Measurements from ENCODE around the gene TEAD3. TPM values are rescaled to one million over a fixed set of nuclear protein-coding genes. Genes with fewer than 3 reads are reported as not detected.

Gene TEAD3
- total RNA-seq, 1 donor from 2014 or later, result 19.8 TPM

DNA sequence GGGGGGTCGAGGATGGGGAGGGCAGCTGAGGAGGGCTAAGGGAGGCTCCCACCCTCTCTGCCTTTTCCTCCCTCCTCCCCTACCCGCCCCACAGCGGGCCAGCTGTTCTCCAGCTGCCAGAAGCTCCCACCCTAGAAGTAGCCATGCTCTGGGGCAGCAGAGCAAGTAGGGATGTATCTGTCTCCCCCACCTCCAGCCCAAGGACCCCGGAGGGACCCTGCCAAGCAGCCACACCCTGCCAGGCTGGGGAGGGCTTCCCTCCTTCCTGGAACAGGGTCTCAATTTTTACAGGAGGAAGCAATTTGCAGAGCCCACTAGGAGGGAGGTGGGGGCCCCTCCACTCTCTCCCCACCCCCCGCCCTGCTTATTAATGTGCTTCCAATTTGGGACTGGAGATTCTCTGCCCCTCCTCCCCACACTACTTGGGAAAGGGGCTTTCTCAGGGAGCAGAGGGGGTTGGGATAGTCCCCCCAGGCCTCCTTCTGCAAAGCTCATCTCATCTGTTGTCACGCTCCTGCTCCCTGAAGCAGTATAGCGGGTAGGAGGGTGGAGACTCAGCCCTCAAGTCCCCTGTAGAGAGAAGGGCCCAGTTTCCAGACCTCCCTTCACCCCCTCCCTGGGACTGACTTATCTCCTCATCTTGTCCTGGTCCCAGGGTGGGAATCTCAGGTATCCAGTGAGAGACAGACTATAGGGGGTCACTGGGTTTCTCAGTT, 4.5 kb downstream of the TEAD3 start:
- DNase-seq (ENCODE audit: low spot score in 2 of 2), result no peak
- intact Hi-C loops (cut with DNase I), result no loop called here
- Histone ChIP-seq H3K36me3 (no peaks in the 10 kb centered on the region), H3K4me1 (peaks cover 32 to 65% of the 10 kb centered on the region in 2 donors), H3K27ac (peak overlapping the region; percentile 95 to 100), H3K4me3 (peak overlapping the region in 1 of 2 donors; percentile 55), H3K9me3 (no peaks in the 10 kb centered on the region), H3K27me3 (no peaks in the 10 kb centered on the region)
- TF ChIP-seq, protein P1, sequence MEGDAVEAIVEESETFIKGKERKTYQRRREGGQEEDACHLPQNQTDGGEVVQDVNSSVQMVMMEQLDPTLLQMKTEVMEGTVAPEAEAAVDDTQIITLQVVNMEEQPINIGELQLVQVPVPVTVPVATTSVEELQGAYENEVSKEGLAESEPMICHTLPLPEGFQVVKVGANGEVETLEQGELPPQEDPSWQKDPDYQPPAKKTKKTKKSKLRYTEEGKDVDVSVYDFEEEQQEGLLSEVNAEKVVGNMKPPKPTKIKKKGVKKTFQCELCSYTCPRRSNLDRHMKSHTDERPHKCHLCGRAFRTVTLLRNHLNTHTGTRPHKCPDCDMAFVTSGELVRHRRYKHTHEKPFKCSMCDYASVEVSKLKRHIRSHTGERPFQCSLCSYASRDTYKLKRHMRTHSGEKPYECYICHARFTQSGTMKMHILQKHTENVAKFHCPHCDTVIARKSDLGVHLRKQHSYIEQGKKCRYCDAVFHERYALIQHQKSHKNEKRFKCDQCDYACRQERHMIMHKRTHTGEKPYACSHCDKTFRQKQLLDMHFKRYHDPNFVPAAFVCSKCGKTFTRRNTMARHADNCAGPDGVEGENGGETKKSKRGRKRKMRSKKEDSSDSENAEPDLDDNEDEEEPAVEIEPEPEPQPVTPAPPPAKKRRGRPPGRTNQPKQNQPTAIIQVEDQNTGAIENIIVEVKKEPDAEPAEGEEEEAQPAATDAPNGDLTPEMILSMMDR (IDR thresholded peaks at IDR 0.05), result no peak

- Histone ChIP-seq H3K36me3 (no peaks in the 10 kb centered on the region), H3K27ac (peak overlapping the region; percentile 95 to 100), H3K27me3 (no peaks in the 10 kb centered on the region), H3K4me1 (peaks cover 35 to 69% of the 10 kb centered on the region in 2 donors), H3K9me3 (no peaks in the 10 kb centered on the region), H3K4me3 (peak overlapping the region in 1 of 2 donors; percentile 55)
- intact Hi-C loops (cut with DNase I), result no loop called here
- TF ChIP-seq, protein P1 (IDR thresholded peaks at IDR 0.05), result no peak
- no peak for DNase-seq (ENCODE audit: low spot score in 2 of 2)
Observed at GRCh38 chr6:35491558-35492257, 5.2 kb downstream of the TEAD3 start.

DNA sequence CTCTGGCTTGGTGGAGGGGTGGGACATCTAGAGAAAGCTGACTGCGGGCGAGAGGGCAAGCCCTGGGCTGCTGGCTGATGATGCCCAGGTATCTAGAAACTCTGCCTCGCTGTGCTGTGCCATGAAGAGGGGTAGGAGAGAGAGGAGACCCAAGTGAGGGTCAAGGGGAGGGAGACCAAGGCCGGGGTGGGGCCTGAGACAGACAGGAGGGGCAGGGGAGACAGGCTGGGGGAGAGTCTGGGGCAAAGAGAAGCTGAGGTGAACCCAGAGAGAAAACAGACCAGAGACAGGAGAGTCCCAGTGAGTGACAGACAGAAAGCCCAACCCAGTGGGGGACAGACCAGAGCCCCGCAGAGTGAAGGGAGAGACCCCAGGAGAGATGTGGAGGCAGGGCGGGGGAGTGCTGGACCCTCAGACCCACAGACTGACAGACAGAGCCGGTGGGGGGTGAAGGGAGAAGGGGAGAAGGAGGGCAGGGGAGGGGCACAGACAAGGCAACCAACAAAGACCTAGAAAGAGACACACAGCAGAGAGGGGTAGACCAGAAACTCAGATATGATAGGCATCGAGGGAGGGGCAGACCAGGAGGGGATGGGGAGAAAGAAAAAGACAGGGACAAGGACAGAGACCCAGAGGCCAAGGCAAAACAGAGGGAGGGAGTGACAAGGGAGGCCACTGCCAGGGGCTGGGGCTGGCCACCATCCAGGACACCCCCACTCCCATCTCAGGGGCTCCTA, 5.9 kb downstream of the TEAD3 start:
- no peak for DNase-seq (ENCODE audit: low spot score in 2 of 2)
- Histone ChIP-seq H3K4me1 (peaks cover 42 to 76% of the 10 kb centered on the region in 2 donors), H3K9me3 (no peaks in the 10 kb centered on the region), H3K27me3 (no peaks in the 10 kb centered on the region), H3K36me3 (no peaks in the 10 kb centered on the region), H3K27ac (peak overlapping the region; percentile 95 to 100), H3K4me3 (peak overlapping the region; percentile 34 to 55)
- TF ChIP-seq, protein P1 (IDR thresholded peaks at IDR 0.05), result no peak
- intact Hi-C loops (cut with DNase I), result no loop called here

DNA sequence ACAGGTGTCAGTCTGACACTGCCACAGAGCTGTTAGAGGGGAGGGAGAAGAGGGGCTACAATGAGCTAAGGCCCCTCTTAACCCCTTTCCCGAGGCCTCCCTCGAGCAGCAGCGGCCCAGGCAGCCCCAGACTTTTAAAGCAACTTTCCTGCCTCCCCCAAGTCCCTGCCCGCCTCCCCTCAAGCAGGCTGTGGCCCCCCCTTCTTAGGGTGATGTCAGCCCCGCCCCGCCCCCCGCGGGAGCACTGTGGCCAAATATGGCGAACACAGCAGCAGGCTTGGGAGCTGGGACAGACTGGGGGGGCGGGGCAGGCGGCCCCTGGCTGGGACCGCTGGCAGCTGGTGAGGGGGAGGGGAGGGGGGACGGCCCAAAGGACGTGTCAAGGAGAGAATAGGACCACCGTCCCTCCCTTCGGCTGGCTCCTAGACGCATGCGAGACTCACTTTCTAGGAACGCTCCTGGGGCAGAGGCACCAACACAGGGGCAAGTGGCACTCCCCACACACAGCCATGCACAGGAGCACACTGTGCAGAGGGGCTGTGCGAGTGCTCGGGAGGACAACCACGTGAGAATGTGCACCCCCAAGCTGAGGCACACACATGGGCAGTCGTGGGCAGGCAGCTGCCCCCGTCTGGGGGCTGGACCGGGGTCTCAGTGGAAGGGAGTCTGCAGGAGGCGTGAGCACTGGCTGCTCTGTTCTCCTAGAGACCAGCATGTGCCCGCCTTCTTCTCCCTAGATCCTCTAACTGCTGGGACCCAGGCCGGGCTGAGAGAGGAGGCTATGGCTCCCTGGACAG, 6.7 kb downstream of the TEAD3 start:
- Histone ChIP-seq H3K27ac (peak overlapping the region; percentile 95 to 100), H3K27me3 (no peaks in the 10 kb centered on the region), H3K36me3 (peaks cover under 1 to 4% of the 10 kb centered on the region in 2 donors), H3K4me1 (peaks cover 48 to 84% of the 10 kb centered on the region in 2 donors), H3K4me3 (peak overlapping the region; percentile 34 to 55), H3K9me3 (no peaks in the 10 kb centered on the region)
- peak; percentile 85 to 97 for DNase-seq (ENCODE audit: low spot score in 2 of 2)
- intact Hi-C loops (cut with DNase I), result loop anchor here (2.0 to 10.0 kb wide), 2 partner anchors 21 to 335 kb away; partner anchors contain the start of gene RPL10A
- TF ChIP-seq, protein P1 (IDR thresholded peaks at IDR 0.05), result no peak

GRCh38 chr6:35489066-35489465, 7.8 kb downstream of the TEAD3 start:
- no peak for DNase-seq (ENCODE audit: low spot score in 2 of 2)
- H3K36me3 ChIP-seq, result peaks cover 10 to 12% of the 10 kb centered on the region in 2 donors
- H3K4me3 ChIP-seq, result peak overlapping the region in 1 of 2 donors; percentile 55
- H3K4me1 ChIP-seq, result peaks cover 40 to 81% of the 10 kb centered on the region in 2 donors
- peak overlapping the region; percentile 95 to 100 for H3K27ac ChIP-seq
- no peaks in the 10 kb centered on the region for H3K9me3 ChIP-seq
- intact Hi-C loops (cut with DNase I), result loop anchor here (2.0 to 10.0 kb wide), 2 partner anchors 20 to 334 kb away; partner anchors contain the start of gene RPL10A
- TF ChIP-seq, protein P1 (IDR thresholded peaks at IDR 0.05), result no peak
- H3K27me3 ChIP-seq, result no peaks in the 10 kb centered on the region

Data from ascending aorta (tissue), 2 donors.